Measurements from ENCODE around the gene KCNJ9. TPM values are rescaled to one million over a fixed set of nuclear protein-coding genes. Genes with fewer than 3 reads are reported as not detected.

Gene KCNJ9
- total and polyA plus RNA-seq, 2 donors (not counting 1 experiment from before 2014, with no cell fraction given): not detected

GRCh38 chr1:160122978-160123495, 41.7 kb downstream of the KCNJ9 start:
- Histone ChIP-seq H3K36me3 (replicated peaks in 1 of 2; ENCODE audit: control extremely low read depth in 1 of 2, control insufficient read depth in 1 of 2, extremely low read depth in 1 of 2, insufficient read depth in 2 of 2, low read length in 1 of 2) (no peaks in the 10 kb centered on the region), H2AFZ (ENCODE audit: insufficient read depth, low read depth, low read length, poor library complexity, severe bottlenecking) (no peak overlapping the region), H3K27ac (ENCODE audit: low read length in 2 of 2) (no peak overlapping the region), H3K4me1 (ENCODE audit: control insufficient read depth in 2 of 2, insufficient read depth in 2 of 2, low read length in 2 of 2) (no peaks in the 10 kb centered on the region), H3K4me3 (ENCODE audit: control extremely low read depth in 1 of 5, extremely low read depth in 1 of 5, insufficient read depth in 1 of 5, low read depth in 2 of 5, low read length in 4 of 5) (no peak overlapping the region), H3K9ac (ENCODE audit: low read length) (no peak overlapping the region), H3K27me3 (replicated peaks in 1 of 4; ENCODE audit: control extremely low read depth in 1 of 4, control insufficient read depth in 3 of 4, insufficient read depth in 4 of 4, low read length in 3 of 4) (no peaks in the 10 kb centered on the region), H3K79me2 (ENCODE audit: control insufficient read depth, insufficient read depth, low read length) (no peaks in the 10 kb centered on the region), H3K9me3 (ENCODE audit: control extremely low read depth in 1 of 3, control insufficient read depth in 2 of 3, insufficient read depth in 1 of 3, low read length in 2 of 3) (no peaks in the 10 kb centered on the region), H4K20me1 (ENCODE audit: control insufficient read depth, insufficient read depth, low read length, poor library complexity, severe bottlenecking) (no peaks in the 10 kb centered on the region), H3K4me2 (replicated peaks; ENCODE audit: low read depth, low read length, poor library complexity, severe bottlenecking) (no peak overlapping the region)
- no peak for DNase-seq
- Mint-ChIP-seq H3K4me3 (no peak overlapping the region), H3K27ac (no peak overlapping the region), H3K27me3 (peaks cover 16% of the 10 kb centered on the region), H3K9me3 (ENCODE audit: insufficient read depth) (no peaks in the 10 kb centered on the region), H3K4me1 (no peaks in the 10 kb centered on the region)
- WGBS (ENCODE audit: insufficient coverage): 97% methylated on average over 9 of the region's 16 CpGs
- TF ChIP-seq EZH2 (IDR thresholded peaks at IDR 0.05; ENCODE audit: borderline replicate concordance, insufficient read depth, low read depth, low read length, poor library complexity, severe bottlenecking): no peak
- TF ChIP-seq CTCF (IDR thresholded peaks at IDR 0.05): no peak
- ATAC-seq (ENCODE audit: low read depth): no peak
- ChIA-PET CTCF (no interaction called here), POLR2A (no interaction called here)
- intact Hi-C loops (cut with micrococcal nuclease): no loop called here

GRCh38 chr1:160123726-160124125, 42.4 kb downstream of the KCNJ9 start:
- Mint-ChIP-seq H3K27me3 (peaks cover 14% of the 10 kb centered on the region), H3K9me3 (ENCODE audit: insufficient read depth) (no peaks in the 10 kb centered on the region), H3K4me3 (no peak overlapping the region), H3K4me1 (no peaks in the 10 kb centered on the region), H3K27ac (no peak overlapping the region)
- Histone ChIP-seq H3K36me3 (replicated peaks in 1 of 2; ENCODE audit: control extremely low read depth in 1 of 2, control insufficient read depth in 1 of 2, extremely low read depth in 1 of 2, insufficient read depth in 2 of 2, low read length in 1 of 2) (no peaks in the 10 kb centered on the region), H3K9me3 (ENCODE audit: control extremely low read depth in 1 of 3, control insufficient read depth in 2 of 3, insufficient read depth in 1 of 3, low read length in 2 of 3) (no peaks in the 10 kb centered on the region), H2AFZ (ENCODE audit: insufficient read depth, low read depth, low read length, poor library complexity, severe bottlenecking) (no peak overlapping the region), H3K27me3 (replicated peaks in 1 of 4; ENCODE audit: control extremely low read depth in 1 of 4, control insufficient read depth in 3 of 4, insufficient read depth in 4 of 4, low read length in 3 of 4) (no peaks in the 10 kb centered on the region), H3K27ac (ENCODE audit: low read length in 2 of 2) (no peak overlapping the region), H4K20me1 (ENCODE audit: control insufficient read depth, insufficient read depth, low read length, poor library complexity, severe bottlenecking) (no peaks in the 10 kb centered on the region), H3K4me2 (replicated peaks; ENCODE audit: low read depth, low read length, poor library complexity, severe bottlenecking) (no peak overlapping the region), H3K4me3 (ENCODE audit: control extremely low read depth in 1 of 5, extremely low read depth in 1 of 5, insufficient read depth in 1 of 5, low read depth in 2 of 5, low read length in 4 of 5) (no peak overlapping the region), H3K79me2 (ENCODE audit: control insufficient read depth, insufficient read depth, low read length) (no peaks in the 10 kb centered on the region), H3K4me1 (ENCODE audit: control insufficient read depth in 2 of 2, insufficient read depth in 2 of 2, low read length in 2 of 2) (no peaks in the 10 kb centered on the region), H3K9ac (ENCODE audit: low read length) (no peak overlapping the region)
- ChIA-PET POLR2A (no interaction called here), CTCF (no interaction called here)
- TF ChIP-seq CTCF (IDR thresholded peaks at IDR 0.05) (no peak), EZH2 (IDR thresholded peaks at IDR 0.05; ENCODE audit: borderline replicate concordance, insufficient read depth, low read depth, low read length, poor library complexity, severe bottlenecking) (no peak)
- DNase-seq: no peak
- intact Hi-C loops (cut with micrococcal nuclease): no loop called here
- no peak for ATAC-seq (ENCODE audit: low read depth)
